Activated CD4-positive, alpha-beta T cell treated with anti-CD3 and anti-CD28 coated beads, Interleukin-2, amount 50 U/mL, for 4 hours (primary cell): ENCODE measurements around the gene MTCL1.

Experiments
- DNase-seq, 2 experiments: peaks; one replicate each; pipeline ENCODE4 v3.0.0-alpha.2; 2020

Gene MTCL1

DNA sequence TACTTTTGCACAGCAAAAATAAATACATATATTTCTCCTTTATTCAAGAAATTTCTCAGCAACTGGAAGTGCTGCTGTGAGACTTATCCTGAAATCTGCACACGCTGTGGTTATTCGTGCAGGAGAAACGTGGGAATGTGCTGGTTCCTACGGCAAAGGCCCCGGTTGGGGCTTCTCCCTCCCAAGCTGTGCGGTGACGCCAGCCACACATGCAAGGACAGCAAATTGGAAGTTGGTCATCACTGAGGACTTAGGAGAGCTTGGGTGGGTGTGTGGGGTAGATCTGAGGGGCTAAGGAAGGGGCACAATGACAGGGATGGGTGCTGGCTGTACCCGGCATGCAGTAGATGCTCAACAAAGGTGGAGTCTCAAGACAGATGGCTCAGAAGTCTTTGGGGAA lies 16.5 kb upstream of the MTCL1 start:
- DNase-seq, result no peak

DNA sequence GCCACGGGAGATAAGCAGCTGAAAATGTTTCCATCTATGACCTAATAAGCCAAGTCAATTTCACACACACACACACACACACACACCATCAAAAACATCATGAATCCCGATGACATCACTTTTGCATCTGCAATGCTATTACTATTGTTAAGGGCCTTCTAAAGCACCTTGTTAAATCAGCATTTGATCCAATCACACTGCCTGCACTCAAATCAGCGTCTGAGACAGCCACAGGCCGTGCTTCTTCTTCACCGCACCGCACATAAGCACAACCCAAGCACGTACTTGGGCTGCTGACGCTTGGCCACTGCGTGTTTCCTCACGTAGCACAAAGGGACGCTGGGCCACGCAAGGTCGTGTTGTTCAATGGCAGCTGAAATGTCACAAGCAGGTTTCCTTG lies 15.8 kb upstream of the MTCL1 start:
- DNase-seq, result no peak

DNA sequence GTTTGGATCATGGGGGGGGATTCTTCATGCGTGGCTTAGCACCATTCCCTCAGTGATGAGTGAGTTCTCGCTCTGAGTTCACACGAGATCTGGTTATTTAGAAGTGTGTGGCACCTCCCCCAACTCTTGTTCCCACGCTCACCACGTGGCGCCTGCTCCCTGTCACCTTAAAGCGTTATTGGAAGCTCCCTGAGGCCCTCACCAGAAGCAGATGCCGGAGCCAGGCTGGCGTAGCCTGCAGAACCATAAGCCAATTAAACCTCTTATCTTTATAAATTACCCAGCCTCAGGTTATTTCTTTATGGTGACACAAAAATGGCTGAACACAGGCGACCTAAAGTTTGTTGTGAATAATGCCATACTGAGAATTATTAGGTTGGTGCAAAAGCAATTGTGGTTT lies 10.5 kb upstream of the MTCL1 start:
- DNase-seq, result no peak

DNA sequence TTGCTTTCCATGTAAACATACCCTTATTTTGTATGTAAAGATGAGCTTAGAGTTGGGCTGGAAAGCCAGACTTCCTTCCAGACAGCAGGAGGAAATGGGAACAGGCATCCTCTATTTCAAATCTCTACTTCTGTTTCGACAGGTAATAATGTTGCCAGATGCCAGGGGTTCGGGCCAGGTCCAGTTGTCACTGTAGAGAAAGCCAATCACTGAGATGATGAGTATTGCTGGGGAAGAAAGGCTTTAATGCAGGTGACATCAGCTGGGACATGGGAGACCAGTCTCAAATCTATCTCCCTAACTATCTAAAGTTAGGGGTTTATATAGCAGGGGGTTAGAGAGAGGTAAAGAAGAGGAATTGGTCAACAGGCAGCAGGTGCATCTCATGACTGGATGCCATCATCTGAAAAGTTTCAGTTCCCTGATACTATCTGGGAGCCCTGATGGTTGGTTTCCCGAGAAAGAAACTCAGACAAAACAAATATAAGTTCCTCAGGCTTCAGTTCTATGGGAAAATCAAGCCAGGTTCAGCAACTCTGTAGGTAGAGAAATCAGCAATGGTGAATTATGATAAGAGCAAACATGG lies 9.3 kb upstream of the MTCL1 start:
- DNase-seq, result no peak

DNA sequence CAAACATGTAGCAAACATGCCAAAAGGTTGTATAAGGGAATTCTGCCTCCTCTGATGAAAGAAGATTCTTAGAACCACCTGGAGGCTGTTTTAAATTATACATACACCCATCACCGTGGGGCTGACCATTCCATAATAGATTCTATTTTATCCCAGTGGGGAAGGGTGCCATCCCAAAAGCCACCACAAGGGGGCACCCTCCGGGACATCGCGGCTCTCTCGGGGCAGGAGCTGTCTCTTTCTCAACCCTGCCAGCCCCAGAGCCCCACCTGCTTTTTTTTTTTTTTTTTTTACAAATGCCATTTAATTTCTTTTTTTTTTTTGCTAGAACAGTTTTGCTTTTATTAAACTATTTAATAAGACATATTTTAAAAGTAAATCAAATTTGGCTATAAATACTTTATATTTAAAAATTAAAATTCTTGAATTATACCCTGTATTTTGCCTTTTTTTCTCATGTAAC lies 8.6 kb upstream of the MTCL1 start:
- peak; percentile 65 to 72 for DNase-seq

DNA sequence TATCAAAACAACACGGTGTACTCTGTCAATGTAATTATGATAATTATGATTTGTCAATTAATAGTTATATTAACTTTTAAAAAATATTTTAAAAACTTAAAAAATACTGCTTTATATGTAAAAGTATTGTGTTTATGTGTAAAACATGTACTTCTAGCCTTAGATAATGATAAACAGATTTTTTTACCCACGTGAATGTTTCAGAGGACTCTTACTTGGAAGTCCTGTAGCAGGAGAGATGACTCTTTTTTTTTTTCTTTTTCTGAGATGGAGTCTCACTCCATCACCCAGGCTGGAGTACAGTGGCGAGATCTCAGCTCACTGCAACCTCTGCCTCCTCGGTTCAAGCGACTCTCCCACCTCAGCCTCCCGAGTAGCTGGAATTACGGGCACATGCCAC lies 6.2 kb upstream of the MTCL1 start:
- DNase-seq, result no peak

DNA sequence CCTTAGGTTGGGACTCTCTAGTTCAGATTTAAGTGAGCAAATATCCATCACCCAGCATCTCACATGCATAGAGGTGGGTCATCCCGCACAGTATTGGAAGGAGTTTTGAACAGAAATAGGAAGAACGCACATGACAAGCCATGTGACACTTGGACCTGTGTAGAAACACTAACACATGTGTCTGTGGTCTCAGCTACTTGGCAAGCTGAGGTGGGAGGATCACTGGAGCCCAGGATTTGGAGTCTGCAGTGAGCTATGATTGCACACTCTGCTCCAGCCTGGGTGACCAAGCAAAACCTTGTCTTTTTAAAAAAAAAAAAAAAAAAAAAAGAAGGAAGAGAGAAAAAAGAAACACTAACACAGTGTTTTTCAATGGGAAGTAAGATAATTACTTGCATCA lies 5.4 kb upstream of the MTCL1 start:
- DNase-seq, result no peak

DNA sequence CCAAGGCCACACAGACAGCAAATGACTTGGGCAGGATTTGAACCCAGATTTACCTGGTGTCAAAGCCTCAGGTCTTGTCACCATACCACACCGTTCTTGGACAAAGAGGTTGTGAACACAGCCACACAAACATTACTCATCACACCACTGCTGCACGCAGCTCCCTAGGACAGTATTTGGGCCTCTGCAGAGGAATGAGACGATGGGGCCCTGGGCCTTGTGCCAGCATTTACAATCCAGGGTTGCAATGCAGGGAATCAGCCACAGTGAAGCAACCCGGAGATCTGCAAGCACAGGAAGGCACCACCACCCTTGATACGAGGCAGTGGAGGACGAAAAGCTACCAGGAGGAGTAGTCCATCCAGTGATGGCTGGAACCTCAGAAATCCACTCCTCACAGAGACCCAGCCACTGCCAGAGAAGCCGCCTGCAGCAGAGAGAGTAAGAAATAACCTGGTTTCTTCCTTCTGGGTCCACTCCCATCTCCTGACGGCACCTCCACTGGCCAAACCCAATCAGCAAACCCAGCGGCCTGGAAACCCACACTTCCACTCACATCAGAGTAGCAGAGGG lies 3.7 kb upstream of the MTCL1 start:
- no peak for DNase-seq

DNA sequence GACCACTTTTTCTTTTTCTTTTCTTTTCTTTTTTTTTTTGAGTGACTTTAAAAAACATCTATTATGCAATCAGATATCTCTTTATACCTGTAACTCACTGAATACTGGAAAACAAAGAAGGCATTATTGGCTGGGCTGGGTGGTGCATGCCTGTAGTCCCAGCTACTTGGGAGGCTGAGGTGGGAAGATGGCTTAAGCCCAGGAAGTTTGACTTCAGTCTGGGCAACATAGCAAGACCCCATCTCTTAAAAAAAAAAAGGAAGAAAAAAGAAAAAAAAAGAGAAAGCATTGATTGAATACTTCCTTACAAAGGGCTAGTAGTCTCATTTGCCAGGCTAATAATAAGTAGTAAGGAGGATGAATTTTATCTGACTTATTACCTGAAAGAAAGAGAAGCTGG lies 2.7 kb upstream of the MTCL1 start:
- no peak for DNase-seq

DNA sequence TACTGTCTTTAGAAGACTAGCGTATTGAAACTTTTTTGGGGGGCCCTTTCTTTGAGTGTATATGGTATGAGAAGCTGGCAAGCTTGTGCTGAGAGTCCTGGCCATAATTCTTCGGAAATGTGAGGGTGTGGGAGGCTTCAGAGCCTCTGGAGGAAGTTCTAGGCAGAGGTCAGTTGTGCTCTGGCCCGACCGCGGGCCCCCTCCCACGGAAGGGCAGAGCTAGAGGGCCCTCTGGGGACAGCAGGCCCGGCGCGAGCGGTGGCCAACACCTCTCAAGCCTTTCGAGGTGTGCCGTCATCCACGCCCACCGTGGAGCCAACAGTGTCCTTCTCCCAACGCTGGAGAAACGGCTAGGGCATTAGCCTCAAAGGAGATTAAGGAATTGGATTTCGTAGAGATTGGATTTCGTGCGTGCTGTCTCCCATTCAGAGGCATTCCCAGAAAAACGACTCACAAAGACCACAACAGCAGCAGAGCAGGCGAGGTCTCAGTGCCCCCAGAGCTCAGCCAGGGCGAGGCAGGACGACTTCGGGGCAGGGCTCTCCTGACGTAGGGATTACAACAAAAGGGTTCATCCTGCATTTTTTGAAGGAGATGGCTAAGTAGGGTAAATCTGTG lies 2.2 kb upstream of the MTCL1 start:
- no peak for DNase-seq

DNA sequence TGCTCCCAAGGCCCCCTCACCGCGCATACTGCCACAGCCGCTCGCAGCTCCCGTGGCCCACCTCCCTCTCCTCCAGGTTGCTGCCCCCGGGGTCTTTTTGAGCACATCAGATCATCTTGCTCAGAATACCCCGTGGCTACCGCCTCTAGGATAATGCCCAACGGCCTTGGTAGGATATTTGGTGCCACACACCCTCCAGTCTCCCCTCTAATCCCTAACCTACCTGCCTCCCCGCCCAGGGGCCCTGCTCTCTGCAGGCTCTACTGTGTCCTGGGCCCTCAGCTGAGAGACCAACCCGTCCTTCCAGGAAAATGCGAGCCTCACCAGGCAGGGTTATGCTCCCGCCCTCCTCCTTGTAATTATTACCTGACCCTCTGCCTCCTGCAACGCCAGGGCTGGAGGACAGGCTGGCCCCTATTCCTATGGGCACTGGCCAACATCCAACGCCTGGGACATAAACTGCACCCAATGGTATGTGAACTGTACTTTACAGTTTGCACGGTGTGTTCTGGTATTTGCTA lies 1.5 kb upstream of the MTCL1 start:
- DNase-seq, result no peak

DNA sequence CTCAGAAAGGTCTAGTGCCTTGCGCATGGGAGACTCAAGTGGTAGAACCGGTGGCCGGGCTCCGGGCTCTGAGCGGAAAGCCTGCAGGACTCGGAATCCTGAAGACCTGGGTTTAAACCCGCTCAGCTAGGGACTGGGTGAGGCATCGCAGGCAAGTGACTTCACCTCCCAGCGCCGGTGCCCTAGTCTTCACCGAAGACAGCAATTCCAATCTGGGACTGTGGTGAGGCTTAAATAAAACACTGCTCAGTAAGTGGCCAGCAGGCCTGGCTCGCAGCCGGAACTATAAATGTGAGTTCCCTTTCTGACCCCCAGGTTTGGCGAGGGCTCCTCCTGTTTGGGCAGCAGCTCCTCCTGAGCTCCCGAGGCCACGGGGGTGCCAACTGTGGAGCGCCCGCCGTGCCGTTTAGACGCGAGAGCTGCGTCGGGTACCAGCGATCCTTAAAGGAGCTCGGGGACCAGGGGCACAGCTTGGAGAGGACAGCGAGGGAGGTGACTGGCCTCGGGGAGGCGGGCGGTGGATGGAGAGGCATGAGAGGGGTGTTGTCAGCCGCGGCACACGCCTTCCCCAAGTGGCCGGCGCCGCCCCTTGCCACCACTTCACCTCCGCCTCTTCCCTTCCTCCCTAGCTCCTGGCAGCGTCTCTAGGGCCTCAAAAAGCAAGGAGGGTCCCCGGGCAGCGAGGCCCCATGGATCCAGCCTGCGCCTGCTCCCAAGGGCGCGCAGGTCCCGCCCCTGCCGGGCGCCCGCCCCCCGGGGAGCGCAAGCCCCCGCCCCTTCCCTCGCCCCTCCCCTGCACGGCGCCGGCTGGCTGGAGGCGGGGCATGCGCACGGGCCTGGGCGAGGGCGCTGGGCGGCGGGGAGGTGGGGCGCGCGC lies 757 bp upstream of the MTCL1 start:
- peak; percentile 79 to 84 for DNase-seq

DNA sequence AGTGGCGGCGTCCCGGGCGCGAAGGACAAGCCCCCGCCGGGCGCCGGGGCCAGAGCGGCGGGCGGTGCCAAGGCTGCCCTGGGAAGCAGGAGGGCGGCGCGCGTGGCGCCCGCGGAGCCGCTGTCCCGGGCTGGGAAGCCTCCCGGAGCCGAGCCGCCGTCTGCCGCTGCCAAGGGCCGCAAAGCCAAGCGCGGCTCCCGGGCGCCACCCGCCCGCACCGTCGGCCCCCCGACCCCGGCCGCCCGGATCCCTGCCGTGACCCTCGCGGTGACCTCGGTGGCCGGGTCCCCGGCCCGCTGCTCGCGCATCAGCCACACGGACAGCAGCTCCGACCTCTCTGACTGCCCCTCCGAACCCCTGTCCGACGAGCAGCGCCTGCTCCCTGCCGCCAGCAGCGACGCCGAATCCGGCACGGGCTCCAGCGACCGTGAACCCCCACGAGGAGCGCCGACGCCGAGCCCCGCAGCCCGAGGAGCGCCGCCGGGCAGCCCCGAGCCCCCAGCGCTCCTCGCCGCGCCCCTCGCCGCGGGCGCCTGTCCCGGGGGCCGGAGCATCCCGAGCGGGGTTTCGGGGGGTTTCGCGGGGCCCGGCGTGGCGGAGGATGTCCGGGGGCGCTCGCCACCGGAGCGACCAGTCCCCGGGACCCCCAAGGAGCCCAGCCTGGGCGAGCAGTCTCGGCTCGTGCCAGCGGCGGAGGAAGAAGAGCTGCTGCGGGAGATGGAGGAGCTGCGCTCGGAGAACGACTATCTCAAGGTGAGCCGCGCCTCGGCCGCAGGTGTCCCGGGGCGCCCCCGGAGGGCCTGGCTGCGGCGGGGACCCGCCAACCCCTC lies 820 bp downstream of the MTCL1 start:
- DNase-seq, result no peak

DNA sequence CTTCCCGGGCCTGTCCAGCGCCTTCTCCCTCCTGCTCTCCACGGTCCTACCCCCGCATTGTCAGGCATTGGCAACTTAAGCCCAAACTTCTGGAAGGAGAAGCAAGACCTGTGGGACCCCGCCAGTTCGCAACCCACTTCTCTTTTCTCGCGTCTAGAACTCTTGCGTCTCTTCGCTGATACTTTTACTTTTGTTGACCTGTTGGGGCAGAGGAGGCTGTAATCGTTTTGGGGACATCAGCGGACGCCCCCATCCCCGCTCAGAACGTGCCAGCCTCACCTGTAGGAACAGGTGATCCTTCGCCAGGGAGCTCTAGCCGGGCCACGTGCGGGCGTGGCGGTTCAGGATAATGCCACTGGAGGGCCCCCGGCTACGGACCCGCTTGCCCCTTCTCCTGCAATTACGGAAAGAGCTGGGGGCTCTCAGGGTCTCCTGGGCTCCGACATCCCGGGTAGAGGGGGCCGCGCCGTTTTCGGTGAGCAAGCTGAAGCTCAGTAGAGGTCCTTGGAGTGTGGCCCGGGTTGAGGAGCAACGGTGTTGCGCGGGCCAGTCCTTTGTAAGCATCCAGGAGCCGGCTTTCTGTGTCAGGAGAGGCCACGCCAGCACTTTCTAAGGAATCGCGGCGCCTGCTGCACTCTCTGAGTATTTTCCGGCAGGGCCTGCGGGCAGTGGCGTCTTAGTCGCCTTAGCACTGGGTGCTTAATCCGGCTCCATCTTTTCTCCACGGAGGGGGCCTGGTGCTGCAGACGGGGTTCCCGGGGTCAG lies 1.6 kb downstream of the MTCL1 start:
- DNase-seq, result peak in 1 of 2 experiments; percentile 5

DNA sequence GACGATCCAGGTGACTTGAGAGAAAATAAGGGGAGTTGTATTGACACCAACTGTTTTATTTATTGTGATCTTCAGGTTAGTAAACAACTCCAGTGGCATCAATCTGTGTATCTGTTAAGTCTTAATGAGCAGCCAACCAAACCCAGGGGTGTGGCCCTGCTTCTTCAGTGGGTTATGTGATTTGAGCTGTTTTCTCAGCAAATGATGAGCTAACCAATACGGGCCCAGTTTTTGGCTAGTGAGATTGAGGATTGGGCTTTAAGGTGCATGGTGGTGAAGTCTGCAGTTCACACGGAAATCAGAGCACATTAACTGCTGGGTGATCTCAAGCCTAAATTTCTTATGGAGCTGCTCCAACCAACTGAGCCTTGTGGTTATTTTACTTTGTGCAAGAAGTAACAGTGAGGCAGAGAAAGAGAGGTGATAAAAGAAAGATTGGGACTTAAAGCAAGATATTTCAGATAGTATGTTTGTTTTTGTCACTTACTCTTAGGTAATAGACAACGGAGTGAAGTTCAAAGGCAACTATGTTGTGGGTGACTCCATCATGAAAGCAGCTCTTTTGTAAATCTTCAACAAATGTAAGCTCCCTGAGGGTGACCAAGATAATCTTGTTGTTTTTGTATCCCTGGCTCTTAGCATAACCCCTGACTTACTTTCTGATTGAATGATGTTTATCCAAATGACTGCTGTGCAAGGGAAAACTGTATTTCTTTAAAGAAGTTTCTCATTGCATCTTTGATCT lies 2.4 kb downstream of the MTCL1 start:
- no peak for DNase-seq

DNA sequence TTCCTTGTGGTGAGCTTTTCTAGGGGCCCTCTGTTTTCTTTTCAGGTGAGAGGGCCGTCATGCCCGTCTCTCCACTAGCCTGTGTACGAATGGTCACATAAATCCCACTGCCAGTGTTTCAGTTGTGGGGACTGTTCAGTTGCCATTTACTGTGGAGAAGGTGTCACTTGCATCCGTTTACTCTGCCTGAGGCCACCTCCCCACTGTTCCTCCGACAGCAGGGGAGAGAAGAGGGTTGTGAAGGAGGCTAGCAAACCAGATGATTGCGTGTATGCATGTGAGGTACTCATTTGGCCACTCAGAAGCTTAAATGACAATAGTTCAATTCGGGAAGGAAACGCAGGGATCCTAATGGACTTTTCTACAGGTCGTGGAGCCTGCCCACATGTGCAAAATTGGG lies 3.3 kb downstream of the MTCL1 start:
- no peak for DNase-seq

DNA sequence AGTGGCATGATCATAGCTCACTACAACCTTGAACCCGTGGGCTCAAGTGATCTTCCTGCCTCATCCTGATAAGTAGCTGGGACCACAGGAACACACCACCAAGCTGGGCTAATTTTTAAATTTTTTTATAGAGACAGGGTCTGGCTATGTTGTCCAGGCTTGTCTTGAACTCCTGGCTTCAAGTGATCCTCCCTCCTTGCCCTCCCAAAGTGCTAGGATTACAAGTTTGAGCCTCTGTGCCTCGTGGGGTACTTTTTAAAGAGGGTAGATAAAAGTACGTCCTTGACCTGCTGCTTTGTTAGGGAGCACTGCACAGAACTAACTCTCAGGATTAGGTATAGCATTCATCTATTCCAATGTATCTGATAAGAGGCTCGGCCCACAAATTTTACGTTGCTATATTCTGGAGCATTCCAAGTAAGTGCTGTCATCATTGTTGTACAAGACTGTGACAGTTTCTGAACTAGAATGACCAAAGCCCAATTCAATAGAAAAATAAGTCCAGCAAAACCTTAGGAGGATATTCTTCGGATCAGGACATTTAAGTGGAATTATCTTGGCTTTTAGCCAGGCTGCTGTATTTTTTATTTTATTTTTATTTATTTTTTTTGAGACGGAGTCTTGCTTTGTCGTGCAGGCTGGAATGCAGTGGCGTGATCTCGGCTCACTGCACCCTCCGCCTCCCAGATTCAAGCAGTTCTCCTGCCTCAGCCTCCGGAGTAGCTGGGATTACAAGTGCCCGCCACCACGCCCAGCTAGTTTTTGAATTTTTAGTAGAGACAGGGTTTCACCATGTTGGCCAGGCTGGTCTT lies 4.1 kb downstream of the MTCL1 start:
- no peak for DNase-seq

DNA sequence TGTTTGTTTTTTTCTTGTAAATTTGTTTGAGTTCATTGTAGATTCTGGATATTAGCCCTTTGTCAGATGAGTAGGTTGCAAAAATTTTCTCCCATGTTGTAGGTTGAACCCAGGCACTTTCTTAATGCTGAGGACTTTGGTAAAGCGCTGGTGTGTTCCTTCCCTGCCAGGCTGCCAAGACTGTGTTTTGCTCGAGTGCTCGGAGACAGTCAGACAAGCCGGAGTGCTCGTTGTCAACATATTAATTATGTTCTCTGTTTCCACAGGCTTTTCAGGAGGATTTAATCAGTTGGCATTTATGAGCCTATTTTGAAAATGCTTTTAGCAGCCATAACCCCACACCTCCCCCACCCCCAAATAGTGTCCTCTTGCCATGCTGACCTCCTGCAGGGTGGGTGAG lies 6.4 kb downstream of the MTCL1 start:
- no peak for DNase-seq

DNA sequence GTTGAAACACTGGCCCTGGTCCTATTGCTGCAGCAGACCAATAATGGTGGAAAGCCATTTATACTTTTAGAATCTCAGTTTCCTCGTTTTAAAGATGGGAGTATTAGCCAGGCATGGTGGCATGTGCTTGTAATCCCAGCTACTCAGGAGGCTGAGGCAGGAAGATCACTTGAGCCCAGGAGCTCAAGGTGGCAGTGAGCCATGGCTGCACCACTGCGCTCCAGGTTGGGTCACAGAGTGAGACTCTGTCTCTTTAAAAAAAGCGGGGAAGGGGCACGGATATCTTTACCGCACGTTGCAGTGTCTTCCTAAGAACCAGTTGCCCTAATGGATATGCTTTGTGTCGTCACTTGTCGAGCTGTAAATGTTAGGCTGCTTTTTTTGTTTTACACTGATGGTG lies 8.3 kb downstream of the MTCL1 start:
- DNase-seq, result no peak

DNA sequence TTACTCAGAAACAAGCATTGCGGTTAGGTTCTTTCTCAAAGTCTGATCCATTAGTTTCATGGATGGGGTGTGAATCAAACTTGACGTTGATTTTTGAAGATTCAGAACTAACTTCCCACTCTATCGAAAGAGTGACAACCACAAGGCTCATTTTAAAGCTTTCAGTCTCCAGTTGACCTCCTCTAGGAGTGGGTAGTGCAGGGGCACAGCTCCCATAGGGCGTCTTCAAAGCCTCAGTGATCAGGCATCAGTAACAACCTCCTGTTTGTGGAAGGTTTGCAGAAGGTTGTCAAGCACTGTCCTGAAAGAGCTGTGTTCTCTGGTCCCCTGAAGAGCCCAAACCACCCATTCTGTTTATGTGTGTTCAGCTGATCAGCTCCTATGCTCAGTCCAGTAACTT lies 10.2 kb downstream of the MTCL1 start:
- DNase-seq, result no peak
